Measurements from ENCODE around the gene FER. TPM values are rescaled to one million over a fixed set of nuclear protein-coding genes. Genes with fewer than 3 reads are reported as not detected.

The FER gene
- total and polyA plus RNA-seq, 2 of the 13 experiments (the other 11 are each of a cell fraction or from before 2014, with no cell fraction given): 7.9 to 29.0 TPM

GRCh38 chr5:108748401-108749127 is 867 bp downstream of the FER start (continued):
- TF ChIP-seq NFKB2 (CRISPR knock-in tag; IDR thresholded peaks at IDR 0.05; ENCODE audit: borderline replicate concordance) (peak; percentile 89; the same call in 1 of the 2 replicates), ZNF18 (CRISPR knock-in tag; IDR thresholded peaks at IDR 0.05; ENCODE audit: insufficient replicate concordance) (peak; percentile 70), SRSF9 (IDR thresholded peaks at IDR 0.05; ENCODE audit: borderline replicate concordance, insufficient read depth, low read depth, low read length, poor library complexity, severe bottlenecking) (no peak), ZFP1 (CRISPR knock-in tag; IDR thresholded peaks at IDR 0.05) (no peak), ZNF772 (CRISPR knock-in tag; IDR thresholded peaks at IDR 0.05) (peak; percentile 92), ZNF335 (CRISPR knock-in tag; IDR thresholded peaks at IDR 0.05) (peak; percentile 48; the same call in 1 of the 2 replicates), AGO2 (optimal IDR thresholded peaks at IDR 0.05; ENCODE audit: low read depth, low read length) (peak; percentile 78), FOXK2 (IDR thresholded peaks at IDR 0.05) (no peak), ZNF879 (CRISPR knock-in tag; IDR thresholded peaks at IDR 0.05) (peak; percentile 83; the same call in 1 of the 2 replicates), ZNF274 (CRISPR knock-in tag; IDR thresholded peaks at IDR 0.05) (peak; percentile 88), ZNF652 (CRISPR knock-in tag; IDR thresholded peaks at IDR 0.05; ENCODE audit: borderline replicate concordance, low read depth) (no peak), FOXO1 (CRISPR knock-in tag; IDR thresholded peaks at IDR 0.05) (peak; percentile 50; the same call in 1 of the 2 replicates), ZBTB26 (CRISPR knock-in tag; IDR thresholded peaks at IDR 0.05; ENCODE audit: borderline replicate concordance) (peak; percentile 83), KLF6 (CRISPR knock-in tag; IDR thresholded peaks at IDR 0.05) (peak; percentile 91), ZBTB10 (CRISPR knock-in tag; IDR thresholded peaks at IDR 0.05; ENCODE audit: borderline replicate concordance) (peak; percentile 87; the same call in 1 of the 2 replicates), SCMH1 (CRISPR knock-in tag; IDR thresholded peaks at IDR 0.05; ENCODE audit: borderline replicate concordance) (no peak), SATB2 (CRISPR knock-in tag; IDR thresholded peaks at IDR 0.05) (no peak; the same call in 1 of the 2 replicates), ZKSCAN8 (CRISPR knock-in tag; IDR thresholded peaks at IDR 0.05; ENCODE audit: borderline replicate concordance) (peak; percentile 50; the same call in 1 of the 2 replicates), MTA1 (CRISPR knock-in tag; IDR thresholded peaks at IDR 0.05; ENCODE audit: borderline replicate concordance) (0 out of 2 replicates have a peak, but pooled peaks have one; percentile 29), PAX8 (CRISPR knock-in tag; IDR thresholded peaks at IDR 0.05; ENCODE audit: borderline replicate concordance) (no peak; the same call in 1 of the 2 replicates), ZSCAN12 (CRISPR knock-in tag; IDR thresholded peaks at IDR 0.05) (0 out of 2 replicates have a peak, but pooled peaks have one; percentile 40), POLR2AphosphoS5 (IDR thresholded peaks at IDR 0.05; ENCODE audit: low read depth, low read length) (peak; percentile 92), ZNF34 (CRISPR knock-in tag; IDR thresholded peaks at IDR 0.05; ENCODE audit: borderline replicate concordance) (peak; percentile 80; the same call in 1 of the 2 replicates), NCOA2 (CRISPR knock-in tag; IDR thresholded peaks at IDR 0.05) (0 out of 2 replicates have a peak, but pooled peaks have one; percentile 45), NFIC (IDR thresholded peaks at IDR 0.05; ENCODE audit: low read length) (no peak), CAMTA2 (CRISPR knock-in tag; IDR thresholded peaks at IDR 0.05; ENCODE audit: borderline replicate concordance) (peak; percentile 69; the same call in 1 of the 2 replicates)

Data from HepG2 (cell line).